Vagina (tissue), 2 donors: Measurements from ENCODE around the gene POLR2C. TPM values are rescaled to one million over a fixed set of nuclear protein-coding genes. Genes with fewer than 3 reads are reported as not detected.

Experiments
- DNase-seq, 2 donors: peaks; one replicate each; pipeline ENCODE4 v3.0.0-alpha.2; 2017; ENCODE audit errors: extremely low spot score in 2 of 2
- H3K27ac ChIP-seq: fragments of 200-600 bp; sonication (generic); one replicate; pipeline ENCODE4 v1.5.1; 2019
- H3K27me3 ChIP-seq: fragments of 200-600 bp; sonication (generic); one replicate; pipeline ENCODE4 v1.5.1; 2019
- H3K36me3 ChIP-seq, 2 donors: fragments of 200-600 bp; sonication (generic); one replicate each; pipeline ENCODE4 v1.5.1; 2017 to 2019
- H3K4me1 ChIP-seq: fragments of 200-600 bp; sonication (generic); one replicate; pipeline ENCODE4 v1.5.1; 2019
- H3K4me3 ChIP-seq, 2 donors: fragments of 200-600 bp; sonication (generic); 1 replicate in 1 of 2; 2 replicates in 1 of 2; pipeline ENCODE4 v1.5.1; 2016 to 2019
- H3K9me3 ChIP-seq: fragments of 200-600 bp; sonication (generic); one replicate; pipeline ENCODE4 v1.5.1; 2019
- POLR2A ChIP-seq, 2 donors: fragments of 450-650 bp; IDR thresholded peaks; one replicate each; pipeline ENCODE4 v1.6.1; 2017; ENCODE audit warnings: antibody characterized with exemption in 2 of 2, mild to moderate bottlenecking in 2 of 2, moderate library complexity in 2 of 2
- POLR2AphosphoS5 ChIP-seq, 2 donors: sonication (generic); formaldehyde crosslinking; IDR thresholded peaks; one replicate each; pipeline ENCODE4 v1.9.0; 2017; ENCODE audit warnings: antibody characterized with exemption in 2 of 2, mild to moderate bottlenecking in 2 of 2, low read depth in 1 of 2; ENCODE audit not compliant: insufficient read depth in 1 of 2
- intact Hi-C: fragments of 100-400 bp; cut with DNase I; formaldehyde crosslinking; loops from one replicate; pipeline ENCODE4 v1.15.1; 2023
- total RNA-seq: library from RNA; depleted of rRNA; stranded (reverse); fragments of >200 nt; gene quantifications from one replicate; pipeline ENCODE4 v1.2.3, GENCODE V29; 2016
- TF ChIP-seq, protein P1 (sequence below), 3 experiments: fragments of 450-650 bp in 2 of 3; fragments of 200-600 bp in 1 of 3; sonication (generic) in 1 of 3; IDR thresholded peaks; one replicate each; pipeline ENCODE4 v1.5.1; 2017 to 2019; ENCODE audit warnings: antibody characterized with exemption in 3 of 3, mild to moderate bottlenecking in 2 of 3, moderate library complexity in 2 of 3

The POLR2C gene
- total RNA-seq, 1 donor from 2014 or later, result 127 TPM

DNA sequence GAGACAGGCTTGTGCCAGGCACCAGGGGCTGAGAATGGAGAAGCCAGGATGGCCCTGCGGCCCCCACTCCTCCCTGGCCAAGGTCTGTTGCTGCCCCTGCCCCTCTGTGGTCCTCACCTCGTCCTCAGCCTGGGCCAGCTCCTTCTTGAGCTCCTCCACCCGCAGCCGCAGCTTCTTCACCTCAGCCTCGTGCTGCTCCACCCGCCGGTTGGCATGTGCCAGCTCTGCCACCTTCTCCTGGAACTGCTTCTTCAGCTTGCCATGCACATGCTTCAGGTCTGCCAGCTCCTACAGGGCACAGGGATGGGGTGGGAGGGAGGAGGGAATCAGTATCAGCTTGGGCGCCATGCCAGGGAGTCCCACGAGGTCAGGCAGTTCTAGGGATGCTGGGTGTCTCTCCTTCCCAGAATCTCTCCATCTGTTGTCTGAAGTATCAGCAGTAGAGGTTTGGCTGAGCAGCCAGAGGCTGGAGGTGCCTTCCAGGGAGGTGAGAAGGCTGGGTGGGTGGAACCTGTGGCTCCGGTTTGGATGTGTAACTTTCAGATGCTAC lies 53.8 kb downstream of the POLR2C start:
- Histone ChIP-seq H3K4me1 (peaks cover 30% of the 10 kb centered on the region), H3K36me3 (peaks cover 0 to 14% of the 10 kb centered on the region in 2 donors), H3K27me3 (no peaks in the 10 kb centered on the region), H3K4me3 (no peak overlapping the region), H3K9me3 (no peaks in the 10 kb centered on the region), H3K27ac (no peak overlapping the region)
- no peak for DNase-seq
- TF ChIP-seq, protein P1, sequence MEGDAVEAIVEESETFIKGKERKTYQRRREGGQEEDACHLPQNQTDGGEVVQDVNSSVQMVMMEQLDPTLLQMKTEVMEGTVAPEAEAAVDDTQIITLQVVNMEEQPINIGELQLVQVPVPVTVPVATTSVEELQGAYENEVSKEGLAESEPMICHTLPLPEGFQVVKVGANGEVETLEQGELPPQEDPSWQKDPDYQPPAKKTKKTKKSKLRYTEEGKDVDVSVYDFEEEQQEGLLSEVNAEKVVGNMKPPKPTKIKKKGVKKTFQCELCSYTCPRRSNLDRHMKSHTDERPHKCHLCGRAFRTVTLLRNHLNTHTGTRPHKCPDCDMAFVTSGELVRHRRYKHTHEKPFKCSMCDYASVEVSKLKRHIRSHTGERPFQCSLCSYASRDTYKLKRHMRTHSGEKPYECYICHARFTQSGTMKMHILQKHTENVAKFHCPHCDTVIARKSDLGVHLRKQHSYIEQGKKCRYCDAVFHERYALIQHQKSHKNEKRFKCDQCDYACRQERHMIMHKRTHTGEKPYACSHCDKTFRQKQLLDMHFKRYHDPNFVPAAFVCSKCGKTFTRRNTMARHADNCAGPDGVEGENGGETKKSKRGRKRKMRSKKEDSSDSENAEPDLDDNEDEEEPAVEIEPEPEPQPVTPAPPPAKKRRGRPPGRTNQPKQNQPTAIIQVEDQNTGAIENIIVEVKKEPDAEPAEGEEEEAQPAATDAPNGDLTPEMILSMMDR (IDR thresholded peaks at IDR 0.05), result no peak
- TF ChIP-seq POLR2A (IDR thresholded peaks at IDR 0.05) (no peak), POLR2AphosphoS5 (IDR thresholded peaks at IDR 0.05; ENCODE audit: insufficient read depth in 1 of 2, low read depth in 1 of 2) (no peak)
- intact Hi-C loops, result loop anchor here (5.0 to 10.0 kb wide), 3 partner anchors 34 to 91 kb away; partner anchors contain the start of gene POLR2C

DNA sequence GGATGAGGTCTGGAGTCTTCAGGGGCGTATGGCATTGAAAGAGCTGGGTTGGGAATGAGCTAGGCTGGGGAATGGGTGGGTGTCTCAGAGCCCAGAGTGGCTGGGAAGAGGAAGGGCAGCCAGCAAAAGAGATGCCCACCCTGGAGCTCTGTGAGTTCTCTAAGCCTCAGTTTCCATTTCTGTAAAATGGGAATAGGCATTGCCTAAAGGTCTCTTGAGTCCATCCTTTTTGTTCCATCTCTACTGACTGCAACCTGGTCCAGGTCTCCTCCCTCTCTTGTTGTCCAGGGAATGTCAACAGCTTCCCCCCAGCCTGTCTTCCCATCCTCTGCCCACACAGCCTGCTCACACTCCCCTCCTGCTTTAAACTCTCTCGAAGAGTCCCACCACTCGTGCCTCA lies 54.3 kb downstream of the POLR2C start:
- H3K4me3 ChIP-seq, result no peak overlapping the region
- no peaks in the 10 kb centered on the region for H3K27me3 ChIP-seq
- H3K27ac ChIP-seq, result no peak overlapping the region
- no peak for DNase-seq
- TF ChIP-seq, protein P1 (IDR thresholded peaks at IDR 0.05), result no peak
- TF ChIP-seq POLR2A (IDR thresholded peaks at IDR 0.05) (no peak), POLR2AphosphoS5 (IDR thresholded peaks at IDR 0.05; ENCODE audit: insufficient read depth in 1 of 2, low read depth in 1 of 2) (no peak)
- intact Hi-C loops, result loop anchor here (5.0 to 10.0 kb wide), 3 partner anchors 34 to 92 kb away; partner anchors contain the start of gene POLR2C
- peaks cover 30% of the 10 kb centered on the region for H3K4me1 ChIP-seq
- peaks cover 0 to 14% of the 10 kb centered on the region in 2 donors for H3K36me3 ChIP-seq
- no peaks in the 10 kb centered on the region for H3K9me3 ChIP-seq

DNA sequence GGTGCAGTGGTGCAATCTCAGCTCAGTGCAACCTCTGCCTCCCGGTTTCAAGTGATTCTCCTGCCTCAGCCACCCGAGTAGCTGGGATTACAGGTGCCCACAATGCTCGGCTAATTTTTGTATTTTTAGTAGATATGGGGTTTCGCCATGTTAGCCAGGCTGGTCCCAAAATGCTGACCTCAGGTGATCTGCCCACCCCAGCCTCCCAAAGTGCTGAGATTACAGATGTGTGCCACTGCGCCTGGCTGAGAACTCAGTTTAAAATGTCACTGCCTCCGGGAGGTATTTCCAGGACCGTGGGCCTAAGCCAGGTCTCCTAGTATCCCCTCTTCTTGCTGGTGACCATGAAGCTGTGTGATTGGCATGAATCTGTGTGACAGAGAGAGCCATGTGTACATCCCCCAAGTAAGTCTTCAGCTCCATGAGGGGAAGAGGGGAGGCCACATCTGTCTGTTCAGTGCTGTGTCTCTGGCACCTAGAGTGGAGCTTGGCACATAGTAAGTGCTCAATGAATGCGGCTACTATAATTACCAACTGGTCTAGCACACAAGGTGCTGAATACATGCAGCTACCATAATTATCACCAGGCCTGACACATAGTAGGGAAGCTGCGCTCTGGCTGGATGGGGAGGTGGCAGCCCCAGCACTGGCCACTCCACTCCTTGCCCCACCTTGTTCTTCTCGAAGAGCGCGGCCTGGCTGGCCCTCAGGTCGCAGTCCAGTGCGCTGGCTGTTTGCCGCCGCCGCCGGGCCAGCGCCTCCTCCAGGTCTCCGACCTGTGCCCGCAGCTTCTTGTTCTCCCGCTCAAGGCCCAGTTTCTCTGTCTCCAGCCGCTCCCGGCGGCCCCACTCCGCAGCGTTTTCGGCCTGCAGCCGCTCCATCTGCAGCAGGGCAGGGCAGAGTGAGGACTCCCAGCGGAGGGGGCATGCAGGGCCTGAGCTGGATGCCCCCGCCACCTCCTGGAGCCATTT lies 55.2 kb downstream of the POLR2C start:
- Histone ChIP-seq H3K4me3 (no peak overlapping the region), H3K9me3 (no peaks in the 10 kb centered on the region), H3K27ac (no peak overlapping the region), H3K36me3 (peaks cover 0 to 14% of the 10 kb centered on the region in 2 donors), H3K4me1 (peaks cover 27% of the 10 kb centered on the region), H3K27me3 (no peaks in the 10 kb centered on the region)
- DNase-seq, result no peak
- intact Hi-C loops, result loop anchor here (5.0 to 10.0 kb wide), 3 partner anchors 35 to 93 kb away; partner anchors contain the start of gene POLR2C
- TF ChIP-seq, protein P1 (IDR thresholded peaks at IDR 0.05), result no peak

DNA sequence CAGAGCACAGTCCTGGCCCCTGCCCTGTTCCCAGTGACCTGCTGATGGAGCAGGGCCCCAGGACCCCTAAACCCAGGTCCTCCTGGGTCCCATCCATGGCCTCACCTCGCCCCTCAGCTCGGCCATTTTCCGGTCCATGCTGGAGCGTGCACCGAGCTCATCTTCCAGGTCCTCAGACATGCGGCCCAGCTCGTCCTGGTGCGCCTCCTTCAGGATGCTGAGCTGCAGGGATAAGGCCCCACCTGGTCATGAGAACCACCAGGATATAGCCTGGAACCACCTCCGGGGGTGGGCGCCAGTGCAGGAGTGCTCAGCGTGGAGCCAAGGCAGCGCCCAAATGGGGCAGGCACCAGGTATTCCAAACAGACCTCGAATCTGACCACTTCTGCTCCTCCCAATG lies 56.0 kb downstream of the POLR2C start:
- Histone ChIP-seq H3K4me3 (no peak overlapping the region), H3K4me1 (peaks cover 19% of the 10 kb centered on the region), H3K36me3 (peaks cover 0 to 14% of the 10 kb centered on the region in 2 donors), H3K27ac (no peak overlapping the region), H3K27me3 (no peaks in the 10 kb centered on the region), H3K9me3 (no peaks in the 10 kb centered on the region)
- TF ChIP-seq, protein P1 (IDR thresholded peaks at IDR 0.05), result no peak
- TF ChIP-seq POLR2AphosphoS5 (IDR thresholded peaks at IDR 0.05; ENCODE audit: insufficient read depth in 1 of 2, low read depth in 1 of 2), result no peak
- TF ChIP-seq POLR2A (IDR thresholded peaks at IDR 0.05), result no peak
- no peak for DNase-seq
- intact Hi-C loops, result loop anchor here (5.0 to 10.0 kb wide), 3 partner anchors 36 to 94 kb away; partner anchors contain the start of gene POLR2C
